ENCODE measurements around the gene CELF5.

DNA sequence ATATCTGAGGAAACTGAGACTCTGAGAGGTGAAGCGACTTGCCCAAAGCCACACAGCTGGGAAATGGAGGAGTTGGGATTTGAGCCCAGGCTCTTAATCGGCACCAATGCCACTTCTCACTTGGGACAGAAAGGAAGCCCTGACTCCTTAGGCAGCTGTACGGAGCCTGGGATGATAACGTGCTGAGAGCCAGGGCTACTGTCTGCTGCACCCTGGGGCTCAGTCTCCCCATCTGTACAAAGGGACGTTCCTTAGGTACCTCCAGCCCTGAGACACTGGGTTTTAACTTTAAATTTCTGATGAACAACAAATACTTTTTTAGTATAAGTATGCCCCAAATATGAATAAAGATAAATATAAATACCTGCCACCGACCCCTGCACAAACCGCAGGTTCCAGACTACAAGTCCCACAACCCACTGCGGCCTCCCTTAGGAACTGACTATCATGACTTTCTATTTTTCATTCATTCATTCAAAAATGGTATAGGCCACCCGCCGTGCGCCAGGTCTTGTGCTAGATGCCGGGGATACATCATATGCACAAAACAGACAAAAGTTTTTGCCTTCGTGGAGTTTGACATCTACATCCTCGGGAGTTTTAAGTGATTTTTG lies 39.5 kb upstream of the CELF5 start:
- TF ChIP-seq, protein P1, sequence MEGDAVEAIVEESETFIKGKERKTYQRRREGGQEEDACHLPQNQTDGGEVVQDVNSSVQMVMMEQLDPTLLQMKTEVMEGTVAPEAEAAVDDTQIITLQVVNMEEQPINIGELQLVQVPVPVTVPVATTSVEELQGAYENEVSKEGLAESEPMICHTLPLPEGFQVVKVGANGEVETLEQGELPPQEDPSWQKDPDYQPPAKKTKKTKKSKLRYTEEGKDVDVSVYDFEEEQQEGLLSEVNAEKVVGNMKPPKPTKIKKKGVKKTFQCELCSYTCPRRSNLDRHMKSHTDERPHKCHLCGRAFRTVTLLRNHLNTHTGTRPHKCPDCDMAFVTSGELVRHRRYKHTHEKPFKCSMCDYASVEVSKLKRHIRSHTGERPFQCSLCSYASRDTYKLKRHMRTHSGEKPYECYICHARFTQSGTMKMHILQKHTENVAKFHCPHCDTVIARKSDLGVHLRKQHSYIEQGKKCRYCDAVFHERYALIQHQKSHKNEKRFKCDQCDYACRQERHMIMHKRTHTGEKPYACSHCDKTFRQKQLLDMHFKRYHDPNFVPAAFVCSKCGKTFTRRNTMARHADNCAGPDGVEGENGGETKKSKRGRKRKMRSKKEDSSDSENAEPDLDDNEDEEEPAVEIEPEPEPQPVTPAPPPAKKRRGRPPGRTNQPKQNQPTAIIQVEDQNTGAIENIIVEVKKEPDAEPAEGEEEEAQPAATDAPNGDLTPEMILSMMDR (IDR thresholded peaks at IDR 0.05 in 8 of 11, conservative IDR thresholded peaks at IDR 0.05 in 3 of 11), result no peak
- TF ChIP-seq POLR2A (IDR thresholded peaks at IDR 0.05), result no peak
- no peak for TF ChIP-seq POLR2AphosphoS5 (IDR thresholded peaks at IDR 0.05)
